Left kidney (tissue), 2 donors: Measurements from ENCODE around the gene TNS3. TPM values are rescaled to one million over a fixed set of nuclear protein-coding genes. Genes with fewer than 3 reads are reported as not detected.
"Not testable (repeated sequence)": the region's sequence is repeated elsewhere in the genome, so short reads cannot be mapped to it uniquely, and the experiment has no call there.

Experiments
- DNase-seq: peaks from one replicate; pipeline ENCODE4 v3.0.0-alpha.2; 2013
- polyA plus RNA-seq: library from polyadenylated mRNA; unstranded; fragments of 120-200 nt; gene quantifications from one replicate; pipeline ENCODE4 v1.2.1, GENCODE V29; 2013; ENCODE audit not compliant: insufficient read length

The TNS3 gene
- polyA plus RNA-seq, 1 donor: 87.4 TPM

GRCh38 chr7:47283497-47284131 lies 298.3 kb downstream of the TNS3 start:
- DNase-seq: peak; percentile 17

- DNase-seq: no peak
Measured at GRCh38 chr7:47282790-47283496, 299.0 kb downstream of the TNS3 start.

- no peak for DNase-seq
Measured at GRCh38 chr7:47281966-47282643, 299.8 kb downstream of the TNS3 start.

- no peak for DNase-seq
Measured at GRCh38 chr7:47281161-47281560, 300.8 kb downstream of the TNS3 start.

GRCh38 chr7:47280114-47280513 lies 301.8 kb downstream of the TNS3 start:
- no peak for DNase-seq

- DNase-seq: no peak
Measured at GRCh38 chr7:47278043-47278442, 303.9 kb downstream of the TNS3 start.

- no peak for DNase-seq
Measured at GRCh38 chr7:47277321-47277781, 304.6 kb downstream of the TNS3 start.

GRCh38 chr7:47273974-47274766 lies 307.7 kb downstream of the TNS3 start:
- no peak for DNase-seq

GRCh38 chr7:47273088-47273487 lies 308.8 kb downstream of the TNS3 start:
- no peak for DNase-seq

- no peak for DNase-seq
Measured at GRCh38 chr7:47271749-47272148, 310.2 kb downstream of the TNS3 start.

- DNase-seq: no peak
Measured at GRCh38 chr7:47268851-47269836, 312.8 kb downstream of the TNS3 start.

GRCh38 chr7:47267346-47267745 lies 314.6 kb downstream of the TNS3 start:
- DNase-seq: no peak

- peak; percentile 15 for DNase-seq
Measured at GRCh38 chr7:47266799-47267198, 315.1 kb downstream of the TNS3 start.

GRCh38 chr7:47266131-47266706 lies 315.7 kb downstream of the TNS3 start:
- DNase-seq: peak; percentile 68

- DNase-seq: no peak
Measured at GRCh38 chr7:47265621-47266020, 316.3 kb downstream of the TNS3 start.

GRCh38 chr7:47264021-47264651 lies 317.8 kb downstream of the TNS3 start:
- no peak for DNase-seq

GRCh38 chr7:47262881-47263280 lies 319.0 kb downstream of the TNS3 start:
- DNase-seq: no peak

GRCh38 chr7:47262160-47262559 lies 319.8 kb downstream of the TNS3 start:
- DNase-seq: not testable (repeated sequence)

GRCh38 chr7:47260270-47260669 lies 321.6 kb downstream of the TNS3 start:
- DNase-seq: no peak

GRCh38 chr7:47259682-47260081 lies 322.2 kb downstream of the TNS3 start:
- no peak for DNase-seq
